Measurements from ENCODE around the gene OR11A1.

The OR11A1 gene

GRCh38 chr6:29425075-29425474 is 31.8 kb downstream of the OR11A1 start:
- no peak for TF ChIP-seq CTCF (IDR thresholded peaks at IDR 0.05)

- TF ChIP-seq CTCF (IDR thresholded peaks at IDR 0.05), result no peak
These were observed 32.3 kb downstream of the OR11A1 start for GRCh38 chr6:29424575-29424974.

GRCh38 chr6:29424168-29424567 is 32.7 kb downstream of the OR11A1 start:
- TF ChIP-seq CTCF (IDR thresholded peaks at IDR 0.05), result no peak

GRCh38 chr6:29419516-29419915 is 37.4 kb downstream of the OR11A1 start:
- TF ChIP-seq CTCF (IDR thresholded peaks at IDR 0.05), result no peak

- TF ChIP-seq CTCF (IDR thresholded peaks at IDR 0.05), result peak; percentile 20; the same call in 1 of the 2 replicates
These were observed 42.3 kb downstream of the OR11A1 start, which contains the start of gene OR12D1 for GRCh38 chr6:29414588-29414987. TSS of gene OR12D1 (plus strand) at chr6:29414928.

- no peak for TF ChIP-seq CTCF (IDR thresholded peaks at IDR 0.05)
These were observed 53.1 kb downstream of the OR11A1 start for GRCh38 chr6:29403801-29404200.

- TF ChIP-seq CTCF (IDR thresholded peaks at IDR 0.05), result no peak
These were observed 57.3 kb downstream of the OR11A1 start for GRCh38 chr6:29399525-29399924.

- TF ChIP-seq CTCF (IDR thresholded peaks at IDR 0.05), result no peak
These were observed 61.5 kb downstream of the OR11A1 start, which contains the start of gene OR12D2 for GRCh38 chr6:29395331-29395730. TSS of gene OR12D2 (plus strand) at chr6:29395631. CDS start at chr6:29396700, 1,069 bp downstream.
